B cell (primary cell): ENCODE data around the gene DPH7. TPM values are rescaled to one million over a fixed set of nuclear protein-coding genes. Genes with fewer than 3 reads are reported as not detected.

Source experiments
- ATAC-seq: fragments of 200-7000 bp; cut with Tn5 transposase; one replicate; pipeline ENCODE4 v1.10.0; 2021; ENCODE audit warnings: low read depth, mild to moderate bottlenecking, moderate number of reproducible peaks, moderate library complexity
- CTCF ChIA-PET: fragments of 350-600 bp; sonication (Branson Sonifier 250); formaldehyde crosslinking; loops from one replicate; lab custom pipeline; 2021; ENCODE audit warnings: antibody characterized with exemption, inconsistent platforms; lab: Charles Lee
- POLR2A ChIA-PET: fragments of 350-600 bp; sonication (Branson Sonifier 250); formaldehyde crosslinking; loops from one replicate; lab custom pipeline; 2021; ENCODE audit warnings: antibody characterized with exemption; lab: Charles Lee
- DNase-seq: peaks from one replicate; pipeline ENCODE4 v3.0.0; 2013
- H2AFZ ChIP-seq: 2 replicates; pipeline ENCODE4 v1.6.1; 2012; ENCODE audit warnings: mild to moderate bottlenecking, low read depth, low read length; ENCODE audit not compliant: insufficient read depth, poor library complexity, severe bottlenecking
- H3K27ac ChIP-seq, 2 donors: 1 replicate in 1 of 2; 2 replicates in 1 of 2; pipeline ENCODE4 v1.5.1; 2012 to 2013; ENCODE audit warnings: low read length in 2 of 2, mild to moderate bottlenecking in 2 of 2, moderate library complexity in 1 of 2
- H3K27me3 ChIP-seq, 4 experiments: fragments of 200-600 bp in 1 of 4; sonication (generic) in 1 of 4; replicated peaks in 1 of 4; 1 replicate in 2 of 4; 2 replicates in 2 of 4; pipeline versions ENCODE4 v1.6.1 to v1.7.0; 2013 to 2016; ENCODE audit warnings: low read length in 3 of 4, mild to moderate bottlenecking in 2 of 4, mixed read lengths in 1 of 4, moderate library complexity in 1 of 4; ENCODE audit not compliant: insufficient read depth in 4 of 4, control insufficient read depth in 3 of 4; ENCODE audit errors: control extremely low read depth in 1 of 4
- H3K36me3 ChIP-seq, 2 experiments: replicated peaks in 1 of 2; 1 replicate in 1 of 2; 2 replicates in 1 of 2; pipeline versions ENCODE4 v1.6.1 to v1.7.1; 2013; ENCODE audit warnings: low read length in 1 of 2; ENCODE audit not compliant: insufficient read depth in 2 of 2, control insufficient read depth in 1 of 2; ENCODE audit errors: control extremely low read depth in 1 of 2, extremely low read depth in 1 of 2
- H3K4me1 ChIP-seq, 2 donors: fragments of 200-600 bp in 1 of 2; sonication (generic) in 1 of 2; 1 replicate in 1 of 2; 2 replicates in 1 of 2; pipeline versions ENCODE4 v1.5.1 to v1.6.1; 2013 to 2017; ENCODE audit warnings: low read length in 2 of 2; ENCODE audit not compliant: control insufficient read depth in 2 of 2, insufficient read depth in 2 of 2
- H3K4me2 ChIP-seq: replicated peaks from 2 replicates; pipeline ENCODE3; 2012; ENCODE audit warnings: mild to moderate bottlenecking, low read depth, low read length; ENCODE audit not compliant: poor library complexity, severe bottlenecking
- H3K4me3 ChIP-seq, 5 experiments: fragments of 200-600 bp in 1 of 5; sonication (generic) in 1 of 5; 1 replicate in 3 of 5; 2 replicates in 2 of 5; pipeline versions ENCODE4 v1.5.1 to v1.7.0; 2011 to 2016; ENCODE audit warnings: low read length in 4 of 5, mild to moderate bottlenecking in 4 of 5, low read depth in 2 of 5, control low read depth in 1 of 5, moderate library complexity in 1 of 5; ENCODE audit not compliant: insufficient read depth in 1 of 5; ENCODE audit errors: control extremely low read depth in 1 of 5, extremely low read depth in 1 of 5
- H3K79me2 ChIP-seq: fragments of 200-600 bp; sonication (generic); one replicate; pipeline ENCODE4 v1.6.0; 2016; ENCODE audit warnings: low read length; ENCODE audit not compliant: control insufficient read depth, insufficient read depth
- H3K9ac ChIP-seq: fragments of 200-600 bp; sonication (generic); 2 replicates; pipeline ENCODE4 v1.6.1; 2017; ENCODE audit warnings: mild to moderate bottlenecking, low read length, moderate library complexity
- H3K9me3 ChIP-seq, 3 donors: one replicate each; pipeline versions ENCODE4 v1.6.1 to v1.7.1; 2013; ENCODE audit warnings: low read length in 2 of 3; ENCODE audit not compliant: control insufficient read depth in 2 of 3, insufficient read depth in 1 of 3; ENCODE audit errors: control extremely low read depth in 1 of 3
- H4K20me1 ChIP-seq: 2 replicates; pipeline ENCODE4 v1.6.0; 2012; ENCODE audit warnings: mild to moderate bottlenecking, low read length; ENCODE audit not compliant: insufficient read depth, control insufficient read depth, poor library complexity, severe bottlenecking
- H3K27ac Mint-ChIP-seq: one replicate; pipeline ENCODE4 v1.8.0; 2021; ENCODE audit warnings: mixed read lengths
- H3K27me3 Mint-ChIP-seq: one replicate; pipeline ENCODE4 v1.8.0; 2021; ENCODE audit warnings: mixed read lengths
- H3K4me1 Mint-ChIP-seq: one replicate; pipeline ENCODE4 v1.8.0; 2021; ENCODE audit warnings: mixed read lengths
- H3K4me3 Mint-ChIP-seq: one replicate; pipeline ENCODE4 v1.8.0; 2021; ENCODE audit warnings: mixed read lengths
- H3K9me3 Mint-ChIP-seq: one replicate; pipeline ENCODE4 v1.8.0; 2022; ENCODE audit warnings: mixed read lengths; ENCODE audit not compliant: insufficient read depth
- EZH2 ChIP-seq: IDR thresholded peaks from 2 replicates; pipeline ENCODE4 v1.6.1; 2012; ENCODE audit warnings: borderline replicate concordance, low read depth, mild to moderate bottlenecking, moderate library complexity, low read length; ENCODE audit not compliant: insufficient read depth, poor library complexity, severe bottlenecking
- WGBS: methylation state at CpG from one replicate; pipeline ENCODE4 v1.1.5; 2013; ENCODE audit warnings: missing lambda C conversion rate; ENCODE audit not compliant: insufficient coverage; 5-methylcytosine and 5-hydroxymethylcytosine counted together
- intact Hi-C: fragments of 100-400 bp; cut with micrococcal nuclease; formaldehyde crosslinking; loops from one replicate; pipeline ENCODE4 v1.10.0; 2022
- polyA plus RNA-seq: library from polyadenylated mRNA; depleted of rRNA; stranded (reverse); fragments of >200 nt; gene quantifications from 2 replicates; pipeline ENCODE4 v1.2.3, GENCODE V29; 2012
- total RNA-seq, 2 donors: library from RNA; stranded (reverse); fragments of 120-200 nt in 1 of 2; gene quantifications; 1 replicate in 1 of 2; 2 replicates in 1 of 2; pipeline versions ENCODE4 v1.2.3 to v1.2.4, GENCODE V29; 2013 to 2022
- TF ChIP-seq, protein P1 (sequence below): fragments of 200-600 bp; IDR thresholded peaks from one replicate; pipeline ENCODE4 v1.8.0; 2022; ENCODE audit warnings: antibody characterized with exemption, mild to moderate bottlenecking

The DPH7 gene
- total and polyA plus RNA-seq, 2 donors (not counting 1 experiment from before 2014, with no cell fraction given) = 64.7 to 93.8 TPM

GRCh38 chr9:137580209-137580953 lies 1.7 kb upstream of the DPH7 start:
- no peak overlapping the region for H3K4me3 Mint-ChIP-seq
- no peaks in the 10 kb centered on the region for H3K27me3 Mint-ChIP-seq
- H3K4me2 ChIP-seq = no peak overlapping the region
- peaks cover 36% of the 10 kb centered on the region for H3K79me2 ChIP-seq
- H2AFZ ChIP-seq = no peak overlapping the region
- no peak for ATAC-seq
- no peak for TF ChIP-seq EZH2
- TF ChIP-seq, protein P1, sequence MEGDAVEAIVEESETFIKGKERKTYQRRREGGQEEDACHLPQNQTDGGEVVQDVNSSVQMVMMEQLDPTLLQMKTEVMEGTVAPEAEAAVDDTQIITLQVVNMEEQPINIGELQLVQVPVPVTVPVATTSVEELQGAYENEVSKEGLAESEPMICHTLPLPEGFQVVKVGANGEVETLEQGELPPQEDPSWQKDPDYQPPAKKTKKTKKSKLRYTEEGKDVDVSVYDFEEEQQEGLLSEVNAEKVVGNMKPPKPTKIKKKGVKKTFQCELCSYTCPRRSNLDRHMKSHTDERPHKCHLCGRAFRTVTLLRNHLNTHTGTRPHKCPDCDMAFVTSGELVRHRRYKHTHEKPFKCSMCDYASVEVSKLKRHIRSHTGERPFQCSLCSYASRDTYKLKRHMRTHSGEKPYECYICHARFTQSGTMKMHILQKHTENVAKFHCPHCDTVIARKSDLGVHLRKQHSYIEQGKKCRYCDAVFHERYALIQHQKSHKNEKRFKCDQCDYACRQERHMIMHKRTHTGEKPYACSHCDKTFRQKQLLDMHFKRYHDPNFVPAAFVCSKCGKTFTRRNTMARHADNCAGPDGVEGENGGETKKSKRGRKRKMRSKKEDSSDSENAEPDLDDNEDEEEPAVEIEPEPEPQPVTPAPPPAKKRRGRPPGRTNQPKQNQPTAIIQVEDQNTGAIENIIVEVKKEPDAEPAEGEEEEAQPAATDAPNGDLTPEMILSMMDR = no peak
- H3K27me3 ChIP-seq = no peaks in the 10 kb centered on the region
- H3K27ac ChIP-seq = no peak overlapping the region
- no peaks in the 10 kb centered on the region for H3K9me3 ChIP-seq
- H3K9ac ChIP-seq = no peak overlapping the region
- DNase-seq = peak; percentile 12
- intact Hi-C loops = no loop called here
- WGBS = 94% methylated on average over 21 of the region's 23 CpGs
- H3K4me1 ChIP-seq = peaks cover 18 to 27% of the 10 kb centered on the region in 2 donors
- POLR2A ChIA-PET = no interaction called here
- H3K4me3 ChIP-seq = no peak overlapping the region
- peaks cover 22% of the 10 kb centered on the region for H4K20me1 ChIP-seq
- peaks cover 21% of the 10 kb centered on the region for H3K4me1 Mint-ChIP-seq
- CTCF ChIA-PET = interaction anchor here (1.2 to 3.1 kb wide), 4 partner anchors 8 to 546 kb away, joined by 3 to 13 read pairs (median 3); no protein-coding TSS in a partner anchor
- H3K27ac Mint-ChIP-seq = no peak overlapping the region
- no peaks in the 10 kb centered on the region for H3K9me3 Mint-ChIP-seq
- H3K36me3 ChIP-seq = peaks cover 0 to 25% of the 10 kb centered on the region in 2 experiments

DNA sequence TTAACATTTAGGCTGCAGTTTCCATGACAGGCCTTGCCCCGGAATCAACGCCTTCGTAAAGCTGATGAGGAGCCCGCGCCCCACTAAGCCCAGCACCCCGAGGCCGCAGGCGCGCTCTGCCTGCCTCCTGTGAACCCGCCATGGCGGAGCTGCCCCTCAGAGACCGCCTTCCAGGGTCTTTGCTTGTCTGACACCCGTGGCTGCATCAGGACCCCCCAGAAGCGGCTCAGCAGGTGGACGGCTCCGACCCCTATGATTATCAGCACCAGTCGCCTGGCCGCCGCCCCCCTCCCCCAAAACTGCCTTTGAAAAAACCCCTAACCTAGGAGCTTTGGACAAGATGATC lies 507 bp upstream of the DPH7 start:
- Histone ChIP-seq H3K36me3 (peaks cover under 1 to 29% of the 10 kb centered on the region in 2 experiments), H3K9ac (peak overlapping the region; percentile 94), H3K4me2 (peak overlapping the region; percentile 97), H3K27me3 (no peaks in the 10 kb centered on the region), H3K79me2 (peaks cover 41% of the 10 kb centered on the region), H3K27ac (no peak overlapping the region), H3K9me3 (no peaks in the 10 kb centered on the region), H3K4me1 (peaks cover 18 to 30% of the 10 kb centered on the region in 2 donors), H3K4me3 (peak overlapping the region in 4 of 5 experiments; percentile 28 to 92 (median 90)), H2AFZ (peak overlapping the region; percentile 82), H4K20me1 (peaks cover 33% of the 10 kb centered on the region)
- Mint-ChIP-seq H3K27me3 (no peaks in the 10 kb centered on the region), H3K9me3 (no peaks in the 10 kb centered on the region), H3K27ac (peak overlapping the region; percentile 26), H3K4me3 (peak overlapping the region; percentile 80), H3K4me1 (peaks cover 26% of the 10 kb centered on the region)
- ChIA-PET CTCF (interaction anchor here (0.7 to 3.1 kb wide), 11 partner anchors 9 to 544 kb away, joined by 3 to 13 read pairs (median 3); partner anchors contain the start of gene EHMT1), POLR2A (interaction anchor here (0.6 to 1.1 kb wide), 3 partner anchors 11 to 136 kb away, joined by 3 to 7 read pairs (median 4); partner anchors contain the start of gene ZMYND19)
- WGBS = 68% methylated on average over 19 of the region's 19 CpGs
- DNase-seq = no peak
- no peak for ATAC-seq
- TF ChIP-seq, protein P1 = no peak
- TF ChIP-seq EZH2 = no peak
- intact Hi-C loops = loop anchor here (1.0 kb wide), 1 partner anchor 28 kb away; the partner anchor contains the start of gene MRPL41
